Measurements from ENCODE around the gene PLA2G1B. TPM values are rescaled to one million over a fixed set of nuclear protein-coding genes. Genes with fewer than 3 reads are reported as not detected.

PLA2G1B gene
- not detected for polyA plus RNA-seq (2013, experiment 1 of 2)
- not detected for polyA plus RNA-seq (2013, experiment 2 of 2)

DNA sequence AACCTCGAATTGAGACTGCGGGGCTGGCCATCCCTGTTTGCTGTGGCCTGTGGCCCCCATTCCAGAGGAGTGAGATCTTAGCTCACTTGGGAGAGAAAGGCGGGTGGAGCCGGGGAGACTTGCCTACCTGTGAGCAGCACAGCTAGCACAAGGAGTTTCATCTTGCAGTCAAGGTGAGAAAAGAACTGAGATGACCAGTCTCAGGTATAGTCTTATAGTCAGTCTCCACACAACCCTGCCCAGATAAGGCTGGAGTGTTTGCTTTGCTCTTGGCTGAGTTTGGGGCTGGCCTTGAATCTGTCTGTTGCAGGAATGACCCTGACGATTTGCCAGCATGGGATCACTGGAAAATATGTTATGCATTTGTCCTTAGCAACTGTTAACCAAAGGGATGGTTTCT, at the start of gene PLA2G1B:
TSS of gene PLA2G1B (minus strand) at position 187 of the 400 bp plus-strand sequence. CDS start at position 161, 26 bp downstream.
- peaks cover 3% of the 10 kb centered on the region; the same call in 1 of the 2 replicates for H3K27me3 ChIP-seq (ENCODE audit: insufficient read depth, low read length)
- H3K9me3 ChIP-seq (ENCODE audit: insufficient read depth, low read depth, low read length) = no peaks in the 10 kb centered on the region
- H3K9ac ChIP-seq (ENCODE audit: low read depth, low read length) = no peak within 1 kb of the TSS
- no peak within 1 kb of the TSS for H3K4me3 ChIP-seq (ENCODE audit: low read length)
- H3K36me3 ChIP-seq (ENCODE audit: insufficient read depth, low read length) = no peaks in the 10 kb centered on the region
- 88% methylated on average over 5 of the region's 5 CpGs for WGBS
- H3K27ac ChIP-seq (ENCODE audit: low read depth, low read length) = no peak within 1 kb of the TSS
- H3K4me1 ChIP-seq (ENCODE audit: insufficient read depth, low read length) = no peaks in the 10 kb centered on the region

DNA sequence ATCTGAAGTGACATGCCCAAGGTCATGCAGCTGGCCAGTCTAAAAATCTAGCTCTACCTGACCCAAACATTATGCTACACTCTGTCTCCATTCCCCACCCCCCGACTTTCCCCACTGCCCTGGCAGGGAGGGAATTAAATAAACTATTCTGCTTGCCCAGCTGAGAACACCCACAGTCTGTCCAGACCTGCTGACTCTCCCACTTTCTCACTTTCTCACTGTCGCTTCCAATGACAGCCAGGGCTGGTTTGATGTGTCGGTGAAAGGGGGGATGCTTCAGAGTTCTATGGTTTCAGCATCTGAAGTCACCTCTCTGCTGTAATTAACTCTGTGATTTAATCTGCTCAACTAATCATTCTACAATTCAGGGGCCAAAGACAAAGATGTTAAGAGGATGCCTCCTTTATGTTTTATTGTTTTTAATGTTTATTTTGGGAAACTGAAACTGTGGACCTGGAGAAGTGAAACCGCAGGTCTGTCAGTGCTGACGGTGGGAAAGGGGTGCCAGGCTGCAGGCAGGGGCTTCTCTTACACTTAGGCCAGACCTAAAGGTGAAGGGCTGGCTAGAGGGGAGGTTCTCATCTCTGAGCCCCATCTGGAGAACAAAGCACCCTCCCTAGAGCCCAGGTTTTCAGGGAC, 49.5 kb upstream of the PLA2G1B start:
- 82% methylated on average over 5 of the region's 5 CpGs for WGBS
- H3K36me3 ChIP-seq (ENCODE audit: insufficient read depth, low read length) = no peaks in the 10 kb centered on the region
- H3K4me3 ChIP-seq (ENCODE audit: low read length) = no peak overlapping the region
- no peaks in the 10 kb centered on the region for H3K9me3 ChIP-seq (ENCODE audit: insufficient read depth, low read depth, low read length)
- H3K9ac ChIP-seq (ENCODE audit: low read depth, low read length) = no peak overlapping the region
- peaks cover 18% of the 10 kb centered on the region for H3K4me1 ChIP-seq (ENCODE audit: insufficient read depth, low read length)
- H3K27ac ChIP-seq (ENCODE audit: low read depth, low read length) = no peak overlapping the region
- H3K27me3 ChIP-seq (ENCODE audit: insufficient read depth, low read length) = peaks cover 7% of the 10 kb centered on the region; the same call in 1 of the 2 replicates

- Histone ChIP-seq H3K27me3 (ENCODE audit: insufficient read depth, low read length) (peaks cover 14% of the 10 kb centered on the region), H3K36me3 (ENCODE audit: insufficient read depth, low read length) (no peaks in the 10 kb centered on the region), H3K9me3 (ENCODE audit: insufficient read depth, low read depth, low read length) (no peaks in the 10 kb centered on the region), H3K27ac (ENCODE audit: low read depth, low read length) (no peak overlapping the region), H3K4me1 (ENCODE audit: insufficient read depth, low read length) (peaks cover 19% of the 10 kb centered on the region), H3K4me3 (ENCODE audit: low read length) (no peak overlapping the region), H3K9ac (ENCODE audit: low read depth, low read length) (no peak overlapping the region)
- WGBS = 83% methylated on average over 5 of the region's 5 CpGs
Measured at GRCh38 chr12:120376416-120376815, 48.8 kb upstream of the PLA2G1B start.

DNA sequence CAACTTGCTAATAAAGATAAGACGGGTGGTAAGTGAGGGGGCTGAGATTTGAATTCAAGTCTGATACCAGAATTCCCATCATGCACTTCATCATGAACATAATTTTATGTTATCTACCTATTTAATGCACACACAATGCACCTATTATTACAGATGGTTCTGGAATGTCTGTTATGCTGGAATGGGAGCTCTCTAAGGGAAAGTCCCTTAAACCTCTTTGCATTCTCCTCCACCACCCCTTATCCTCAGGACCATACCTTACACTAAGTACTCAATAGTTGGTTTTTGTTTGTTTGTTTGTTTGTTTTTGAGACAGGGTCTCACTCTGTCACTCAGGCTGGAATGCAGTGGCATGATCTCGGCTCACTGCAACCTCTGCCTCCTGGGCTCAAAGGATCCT, 48.4 kb upstream of the PLA2G1B start:
- H3K9ac ChIP-seq (ENCODE audit: low read depth, low read length) = no peak overlapping the region
- H3K27me3 ChIP-seq (ENCODE audit: insufficient read depth, low read length) = peaks cover 18% of the 10 kb centered on the region
- 81% methylated on average over 2 of the region's 2 CpGs for WGBS
- H3K9me3 ChIP-seq (ENCODE audit: insufficient read depth, low read depth, low read length) = no peaks in the 10 kb centered on the region
- H3K27ac ChIP-seq (ENCODE audit: low read depth, low read length) = no peak overlapping the region
- H3K36me3 ChIP-seq (ENCODE audit: insufficient read depth, low read length) = no peaks in the 10 kb centered on the region
- no peak overlapping the region for H3K4me3 ChIP-seq (ENCODE audit: low read length)
- peaks cover 23% of the 10 kb centered on the region for H3K4me1 ChIP-seq (ENCODE audit: insufficient read depth, low read length)

DNA sequence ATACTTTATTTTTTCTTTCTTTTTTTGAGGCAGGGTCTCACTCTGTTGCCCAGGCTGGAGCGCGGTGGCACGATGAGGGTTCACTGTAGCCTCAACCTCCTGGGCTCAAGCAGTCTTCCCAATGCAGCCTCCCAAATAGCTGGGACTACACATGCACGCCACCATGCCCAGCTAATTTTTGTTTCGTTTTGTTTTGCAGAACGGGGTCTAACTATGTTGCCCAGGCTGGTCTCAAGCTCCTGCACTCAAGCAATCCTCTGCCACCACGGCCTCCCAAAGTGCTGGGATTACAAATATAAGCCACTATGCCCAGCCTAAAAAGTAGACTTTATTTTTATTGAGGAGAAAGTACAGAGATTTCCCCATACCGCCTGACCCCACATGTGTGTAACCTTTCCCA, 46.1 kb upstream of the PLA2G1B start:
- no peaks in the 10 kb centered on the region for H3K36me3 ChIP-seq (ENCODE audit: insufficient read depth, low read length)
- H3K4me3 ChIP-seq (ENCODE audit: low read length) = no peak overlapping the region
- WGBS = 95% methylated on average over 8 of the region's 8 CpGs
- H3K4me1 ChIP-seq (ENCODE audit: insufficient read depth, low read length) = peaks cover 37% of the 10 kb centered on the region
- H3K27ac ChIP-seq (ENCODE audit: low read depth, low read length) = no peak overlapping the region
- no peaks in the 10 kb centered on the region for H3K9me3 ChIP-seq (ENCODE audit: insufficient read depth, low read depth, low read length)
- peaks cover 36% of the 10 kb centered on the region for H3K27me3 ChIP-seq (ENCODE audit: insufficient read depth, low read length)
- H3K9ac ChIP-seq (ENCODE audit: low read depth, low read length) = no peak overlapping the region

- Histone ChIP-seq H3K4me1 (ENCODE audit: insufficient read depth, low read length) (peaks cover 31% of the 10 kb centered on the region), H3K4me3 (ENCODE audit: low read length) (peak overlapping the region; percentile 70), H3K36me3 (ENCODE audit: insufficient read depth, low read length) (peaks cover 12% of the 10 kb centered on the region), H3K9me3 (ENCODE audit: insufficient read depth, low read depth, low read length) (no peaks in the 10 kb centered on the region), H3K9ac (ENCODE audit: low read depth, low read length) (no peak overlapping the region), H3K27me3 (ENCODE audit: insufficient read depth, low read length) (peaks cover 41% of the 10 kb centered on the region), H3K27ac (ENCODE audit: low read depth, low read length) (no peak overlapping the region)
- WGBS = 29% methylated on average over 7 of the region's 7 CpGs
Measured at GRCh38 chr12:120370343-120371243, 43.0 kb upstream of the PLA2G1B start.

DNA sequence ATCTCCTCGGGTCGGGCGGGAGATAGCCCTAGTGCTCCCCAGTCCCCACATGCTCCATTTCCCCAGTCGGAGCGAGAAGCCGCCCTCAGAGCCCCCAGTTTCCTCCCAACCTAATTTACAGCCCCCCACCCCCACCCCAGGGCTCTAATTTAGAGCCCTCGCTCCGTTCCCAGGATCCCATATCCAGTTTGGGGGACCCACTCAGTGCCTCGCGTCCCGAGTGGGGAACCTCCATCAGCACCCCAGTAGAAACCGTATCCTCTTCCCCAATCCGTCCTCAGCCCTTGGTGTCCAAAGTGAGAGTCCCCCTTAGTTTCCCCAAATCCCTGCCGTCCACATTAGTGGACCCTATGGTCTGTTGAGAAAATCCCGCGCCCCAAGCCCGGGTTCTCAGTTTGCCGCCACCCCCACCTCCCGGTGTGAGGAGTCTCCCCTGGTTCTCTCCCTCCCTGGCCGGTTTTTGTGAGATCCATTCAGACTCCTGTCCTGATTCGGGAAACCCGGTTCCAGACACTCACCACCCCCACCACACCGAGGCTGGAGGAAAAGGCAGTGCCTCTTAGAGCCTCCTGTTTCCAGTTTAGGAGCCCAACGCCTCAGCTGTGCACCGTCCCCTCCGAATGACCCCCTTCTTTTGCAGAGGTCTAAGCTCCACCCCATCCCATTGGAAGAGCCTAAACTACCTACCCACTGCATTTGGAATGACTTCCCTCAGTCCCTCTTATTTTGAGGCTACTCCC, 42.2 kb upstream of the PLA2G1B start:
- H3K27me3 ChIP-seq (ENCODE audit: insufficient read depth, low read length) = peaks cover 41% of the 10 kb centered on the region
- H3K36me3 ChIP-seq (ENCODE audit: insufficient read depth, low read length) = peaks cover 19% of the 10 kb centered on the region
- 0 out of 2 replicates have a peak overlapping the region, but pooled peaks have one; percentile 29 for H3K27ac ChIP-seq (ENCODE audit: low read depth, low read length)
- H3K4me1 ChIP-seq (ENCODE audit: insufficient read depth, low read length) = peaks cover 37% of the 10 kb centered on the region
- WGBS = 1% methylated on average over 26 of the region's 26 CpGs
- H3K4me3 ChIP-seq (ENCODE audit: low read length) = peak overlapping the region; percentile 70
- H3K9ac ChIP-seq (ENCODE audit: low read depth, low read length) = peak overlapping the region; percentile 74
- no peaks in the 10 kb centered on the region for H3K9me3 ChIP-seq (ENCODE audit: insufficient read depth, low read depth, low read length)

DNA sequence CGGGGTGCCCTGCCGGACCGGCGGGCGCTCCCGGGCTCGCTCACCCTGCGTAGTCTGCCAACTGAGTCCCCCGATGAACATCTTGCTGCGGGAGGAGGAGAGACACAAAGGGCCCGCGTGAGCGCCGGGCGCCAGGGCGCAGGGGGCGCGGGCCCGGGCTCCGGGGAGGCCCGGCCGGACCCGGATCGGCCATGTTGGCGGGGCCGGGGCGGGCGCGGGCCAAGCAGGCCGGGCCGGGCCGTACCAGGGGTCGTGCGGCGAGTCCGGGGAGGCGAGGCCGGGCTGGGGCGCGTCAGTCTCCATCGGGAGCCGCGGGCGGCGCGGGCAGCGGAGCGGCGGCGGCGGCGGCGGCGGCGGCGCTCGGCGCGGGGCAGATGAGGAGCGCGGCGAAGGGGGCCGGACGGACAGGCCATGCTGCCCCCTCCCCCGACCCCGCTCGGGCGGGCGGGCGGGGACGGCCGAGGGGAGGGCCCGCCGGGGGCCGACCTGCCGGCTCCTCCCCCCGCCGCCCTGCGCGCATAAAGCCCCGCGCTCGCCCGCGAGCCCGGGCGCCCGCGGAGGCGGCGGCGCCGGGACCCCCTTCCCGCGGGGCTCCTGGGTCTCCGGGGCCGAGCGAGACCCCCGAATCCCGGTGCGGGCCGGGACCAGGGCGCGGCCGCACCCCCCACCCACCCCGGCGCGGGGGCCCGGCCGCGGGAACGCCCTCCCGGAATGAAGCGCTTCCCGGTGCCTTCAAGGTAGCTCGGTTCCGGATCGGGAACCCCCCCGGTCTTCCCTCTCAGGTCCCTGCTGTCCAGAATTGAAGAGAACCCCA, 41.4 kb upstream of the PLA2G1B start, which contains the start of gene MSI1:
TSS of gene MSI1 (minus strand) at position 376 of the 814 bp plus-strand sequence. CDS start at position 303, 73 bp downstream.
- Histone ChIP-seq H3K9me3 (ENCODE audit: insufficient read depth, low read depth, low read length) (no peaks in the 10 kb centered on the region), H3K9ac (ENCODE audit: low read depth, low read length) (peak within 1 kb of the TSS; percentile 81), H3K36me3 (ENCODE audit: insufficient read depth, low read length) (peaks cover 26% of the 10 kb centered on the region), H3K27ac (ENCODE audit: low read depth, low read length) (peak within 1 kb of the TSS; percentile 55), H3K4me3 (ENCODE audit: low read length) (peak within 1 kb of the TSS; percentile 70), H3K4me1 (ENCODE audit: insufficient read depth, low read length) (peaks cover 38% of the 10 kb centered on the region), H3K27me3 (ENCODE audit: insufficient read depth, low read length) (peaks cover 41% of the 10 kb centered on the region)
- under 1% methylated on average over 119 of the region's 119 CpGs for WGBS

- peaks cover 41% of the 10 kb centered on the region for H3K27me3 ChIP-seq (ENCODE audit: insufficient read depth, low read length)
- H3K36me3 ChIP-seq (ENCODE audit: insufficient read depth, low read length) = peaks cover 33% of the 10 kb centered on the region
- peaks cover 45% of the 10 kb centered on the region for H3K4me1 ChIP-seq (ENCODE audit: insufficient read depth, low read length)
- peak overlapping the region; percentile 55 for H3K27ac ChIP-seq (ENCODE audit: low read depth, low read length)
- H3K9ac ChIP-seq (ENCODE audit: low read depth, low read length) = peak overlapping the region; percentile 81
- under 1% methylated on average over 81 of the region's 86 CpGs for WGBS
- H3K4me3 ChIP-seq (ENCODE audit: low read length) = peak overlapping the region; percentile 65
- H3K9me3 ChIP-seq (ENCODE audit: insufficient read depth, low read depth, low read length) = no peaks in the 10 kb centered on the region
Measured at GRCh38 chr12:120367924-120368788, 40.6 kb upstream of the PLA2G1B start.

All from HUES64 (cell line).